ENCODE measurements around the gene CARD9. TPM values are rescaled to one million over a fixed set of nuclear protein-coding genes. Genes with fewer than 3 reads are reported as not detected.

The CARD9 gene
- total and polyA plus RNA-seq, 2 of the 8 experiments (the other 6 are each of a cell fraction or from before 2014, with no cell fraction given) = 0.15 to 1.1 TPM

GRCh38 chr9:136348691-136349090 is 24.8 kb downstream of the CARD9 start:
- H2BK12ac ChIP-seq (ENCODE audit: low read depth, low read length) = no peak overlapping the region
- H3K4ac ChIP-seq (replicated peaks; ENCODE audit: insufficient read length, low read depth, low read length) = peak overlapping the region; percentile 38
- H3K23me2 ChIP-seq (ENCODE audit: low read depth, low read length) = 0 out of 2 replicates have a peak, but pooled peaks cover 2% of the 10 kb centered on the region
- H3K36me3 ChIP-seq (ENCODE audit: control insufficient read depth in 2 of 4, insufficient read depth in 4 of 4, low read length in 3 of 4) = no peaks in the 10 kb centered on the region
- H3K56ac ChIP-seq (replicated peaks; ENCODE audit: insufficient read length, low read depth, low read length) = no peak overlapping the region
- ChIA-PET CTCF (ENCODE audit: partially characterized antibody) (interaction anchor here (7.9 kb wide), 1 partner anchor 15 kb away, joined by 80 read pairs; the partner anchor contains the start of gene DNLZ), POLR2A (ENCODE audit: partially characterized antibody) (interaction anchor here (8.0 kb wide), 1 partner anchor 13 kb away, joined by 137 read pairs; the partner anchor contains the start of gene DNLZ)
- H3K4me1 ChIP-seq (replicated peaks in 1 of 4; ENCODE audit: control insufficient read depth in 3 of 4, insufficient read depth in 4 of 4, low read length in 3 of 4) = peaks cover 0 to 9% (median 2%) of the 10 kb centered on the region in 4 experiments; a peak in 4 of 7 replicates
- H2BK5ac ChIP-seq (ENCODE audit: low read depth, low read length) = no peak overlapping the region
- 91% methylated on average over 14 of the region's 14 CpGs; no CpG with 5 or more reads in 1 of the 2 experiments for WGBS, 2 experiments (ENCODE audit: extremely low coverage in 1 of 2, insufficient coverage in 1 of 2, insufficient read length in 1 of 2, insufficient replicate concordance in 2 of 2, low coverage in 1 of 2, low lambda C conversion rate in 2 of 2, missing lambda C conversion rate in 1 of 2)
- no peak overlapping the region for H2AFZ ChIP-seq (ENCODE audit: low read length)
- H3K4me2 ChIP-seq (ENCODE audit: insufficient read depth in 1 of 2, low read depth in 2 of 2, low read length in 2 of 2) = no peak overlapping the region
- DNase-seq (ENCODE audit: low read depth in 1 of 2, low spot score in 2 of 2) = no peak
- no peak overlapping the region for H2AK5ac ChIP-seq (ENCODE audit: low read depth, low read length)
- FAIRE-seq = no peak
- no peak overlapping the region for H4K8ac ChIP-seq (ENCODE audit: extremely low read depth, insufficient read depth, low read length)
- no peak overlapping the region for H2BK20ac ChIP-seq (ENCODE audit: low read length)
- H4K91ac ChIP-seq (replicated peaks; ENCODE audit: insufficient read length, low read length) = no peak overlapping the region
- H3K14ac ChIP-seq (ENCODE audit: insufficient read length) = no peak overlapping the region
- no peak overlapping the region for H2BK120ac ChIP-seq (replicated peaks; ENCODE audit: low read depth, low read length)
- H3K79me2 ChIP-seq (ENCODE audit: control insufficient read depth in 1 of 2, insufficient read depth in 2 of 2, low read length in 2 of 2) = no peaks in the 10 kb centered on the region
- H3K9me3 ChIP-seq (ENCODE audit: insufficient read depth in 2 of 2, low read depth in 1 of 2, low read length in 1 of 2) = no peaks in the 10 kb centered on the region
- no peaks in the 10 kb centered on the region; a peak in 2 of 7 replicates for H3K27me3 ChIP-seq (replicated peaks in 1 of 4; ENCODE audit: control insufficient read depth in 3 of 4, extremely low read depth in 1 of 4, insufficient read depth in 3 of 4, low read length in 3 of 4)
- TF ChIP-seq TAF7 (optimal IDR thresholded peaks at IDR 0.05; ENCODE audit: borderline replicate concordance, low read depth, low read length) = no peak
- no peak for TF ChIP-seq CTBP2 (IDR thresholded peaks at IDR 0.05; ENCODE audit: borderline replicate concordance, insufficient read depth, insufficient read length, low read length)
- TF ChIP-seq EP300 (IDR thresholded peaks at IDR 0.05; ENCODE audit: borderline replicate concordance in 1 of 2, low read depth in 2 of 2, low read length in 2 of 2) = no peak
- TF ChIP-seq SIX5 (IDR thresholded peaks at IDR 0.05; ENCODE audit: low read depth, low read length) = no peak
- TF ChIP-seq BCL11A (IDR thresholded peaks at IDR 0.05; ENCODE audit: low read depth in 2 of 2, low read length in 2 of 2) = no peak
- no peak for TF ChIP-seq USF2 (IDR thresholded peaks at IDR 0.05; ENCODE audit: low read length)
- no peak for TF ChIP-seq KDM4A (IDR thresholded peaks at IDR 0.05; ENCODE audit: low read depth, low read length, severe bottlenecking)
- TF ChIP-seq CBX5 (IDR thresholded peaks at IDR 0.05; ENCODE audit: low read depth, low read length) = no peak
- TF ChIP-seq BRCA1 (IDR thresholded peaks at IDR 0.05; ENCODE audit: low read depth, low read length) = no peak
- no peak for TF ChIP-seq NRF1 (IDR thresholded peaks at IDR 0.05; ENCODE audit: low read depth, low read length)
- no peak for TF ChIP-seq SP2 (IDR thresholded peaks at IDR 0.05; ENCODE audit: low read length)
- TF ChIP-seq CHD1 (IDR thresholded peaks at IDR 0.05; ENCODE audit: low read depth, low read length) = no peak
- H3K23ac ChIP-seq (ENCODE audit: insufficient read length) = no peak overlapping the region
- no peak overlapping the region for H4K5ac ChIP-seq (ENCODE audit: insufficient read length, low read depth, low read length)
- H3K18ac ChIP-seq (ENCODE audit: extremely low read depth, low read length) = no peak overlapping the region
- no peaks in the 10 kb centered on the region for H4K20me1 ChIP-seq (replicated peaks in 1 of 2; ENCODE audit: control insufficient read depth in 1 of 2, insufficient read depth in 2 of 2, low read length in 2 of 2)
- H3K9ac ChIP-seq (replicated peaks in 1 of 4; ENCODE audit: extremely low read depth in 1 of 4, low read depth in 3 of 4, low read length in 3 of 4) = no peak overlapping the region
- H3K4me3 ChIP-seq (ENCODE audit: extremely low read depth in 1 of 4, insufficient read depth in 2 of 4, low read depth in 3 of 4, low read length in 4 of 4) = no peak overlapping the region
- H3K27ac ChIP-seq (ENCODE audit: low read depth, low read length) = no peak overlapping the region
- H2BK15ac ChIP-seq (ENCODE audit: low read length) = no peak overlapping the region
- H3K79me1 ChIP-seq (ENCODE audit: low read depth, low read length) = no peaks in the 10 kb centered on the region
